Mucosa of descending colon (tissue), 3 donors: ENCODE results near the gene HHIP. TPM values are rescaled to one million over a fixed set of nuclear protein-coding genes. Genes with fewer than 3 reads are reported as not detected.

ENCODE experiments used
- ATAC-seq: fragments of 200-7000 bp; cut with Tn5 transposase; one replicate; pipeline ENCODE4 v1.9.1; 2020; ENCODE audit warnings: mild to moderate bottlenecking, moderate library complexity
- DNase-seq, 3 donors: peaks; one replicate each; pipeline ENCODE4 v3.0.0-alpha.2; 2020
- H3K36me3 ChIP-seq: fragments of 200-600 bp; one replicate; pipeline ENCODE4 v1.8.0; 2021; ENCODE audit warnings: low read depth, mild to moderate bottlenecking
- H3K4me1 ChIP-seq: fragments of 200-600 bp; one replicate; pipeline ENCODE4 v1.8.0; 2021; ENCODE audit warnings: low read depth, mild to moderate bottlenecking
- H3K4me3 ChIP-seq: fragments of 200-600 bp; one replicate; pipeline ENCODE4 v1.8.0; 2021; ENCODE audit warnings: mild to moderate bottlenecking
- H3K9me3 ChIP-seq: fragments of 200-600 bp; one replicate; pipeline ENCODE4 v1.8.0; 2021; ENCODE audit warnings: mild to moderate bottlenecking
- intact Hi-C, 2 donors: fragments of 100-400 bp; cut with DNase I in 1 of 2; cut with micrococcal nuclease in 1 of 2; formaldehyde crosslinking; loops; one replicate each; pipeline versions ENCODE4 v1.11.0 to v1.11.1; 2022; cut with DNase I, micrococcal nuclease
- total RNA-seq, 3 donors: library from RNA; stranded (reverse); fragmentation: NEBNext Ultra II Directional in 2 of 3; extraction: Animal tissue kit (Norgen Biotek cat#: 25700) in 2 of 3; gene quantifications; one replicate each; pipeline versions ENCODE4 v1.2.1 to v1.2.4, GENCODE V29; 2021 to 2023
- TF ChIP-seq, protein P1 (sequence below): fragments of 200-600 bp; IDR thresholded peaks from one replicate; pipeline ENCODE4 v1.8.0; 2022; ENCODE audit warnings: antibody characterized with exemption, mild to moderate bottlenecking
- donor health status: DM: no; HTN: no; CAD: no; lungs with moderate emphysema.
- donor health status: DM: no; HTN: no; CAD: no.
- donor health status: DM: no; HTN: yes; CAD: no.

HHIP gene
- total RNA-seq, 3 donors from 2014 or later: 2.4 to 5.5 (median 2.7) TPM

GRCh38 chr4:144644368-144645101, 1.4 kb upstream of the HHIP start:
- DNase-seq (no peak), ATAC-seq (no peak)
- Histone ChIP-seq H3K36me3 (no peaks in the 10 kb centered on the region), H3K4me3 (no peak overlapping the region), H3K9me3 (no peaks in the 10 kb centered on the region), H3K4me1 (peaks cover 8% of the 10 kb centered on the region)
- intact Hi-C loops: no loop called here
- TF ChIP-seq, protein P1, sequence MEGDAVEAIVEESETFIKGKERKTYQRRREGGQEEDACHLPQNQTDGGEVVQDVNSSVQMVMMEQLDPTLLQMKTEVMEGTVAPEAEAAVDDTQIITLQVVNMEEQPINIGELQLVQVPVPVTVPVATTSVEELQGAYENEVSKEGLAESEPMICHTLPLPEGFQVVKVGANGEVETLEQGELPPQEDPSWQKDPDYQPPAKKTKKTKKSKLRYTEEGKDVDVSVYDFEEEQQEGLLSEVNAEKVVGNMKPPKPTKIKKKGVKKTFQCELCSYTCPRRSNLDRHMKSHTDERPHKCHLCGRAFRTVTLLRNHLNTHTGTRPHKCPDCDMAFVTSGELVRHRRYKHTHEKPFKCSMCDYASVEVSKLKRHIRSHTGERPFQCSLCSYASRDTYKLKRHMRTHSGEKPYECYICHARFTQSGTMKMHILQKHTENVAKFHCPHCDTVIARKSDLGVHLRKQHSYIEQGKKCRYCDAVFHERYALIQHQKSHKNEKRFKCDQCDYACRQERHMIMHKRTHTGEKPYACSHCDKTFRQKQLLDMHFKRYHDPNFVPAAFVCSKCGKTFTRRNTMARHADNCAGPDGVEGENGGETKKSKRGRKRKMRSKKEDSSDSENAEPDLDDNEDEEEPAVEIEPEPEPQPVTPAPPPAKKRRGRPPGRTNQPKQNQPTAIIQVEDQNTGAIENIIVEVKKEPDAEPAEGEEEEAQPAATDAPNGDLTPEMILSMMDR: no peak

GRCh38 chr4:144645102-144645630, 790 bp upstream of the HHIP start:
- TF ChIP-seq, protein P1: no peak
- intact Hi-C loops: no loop called here
- no peak overlapping the region for H3K4me3 ChIP-seq
- ATAC-seq (peak; percentile 15), DNase-seq (peak in 2 of 3 donors; percentile 28 to 47)
- no peaks in the 10 kb centered on the region for H3K9me3 ChIP-seq
- H3K4me1 ChIP-seq: peaks cover 8% of the 10 kb centered on the region
- H3K36me3 ChIP-seq: no peaks in the 10 kb centered on the region

DNA sequence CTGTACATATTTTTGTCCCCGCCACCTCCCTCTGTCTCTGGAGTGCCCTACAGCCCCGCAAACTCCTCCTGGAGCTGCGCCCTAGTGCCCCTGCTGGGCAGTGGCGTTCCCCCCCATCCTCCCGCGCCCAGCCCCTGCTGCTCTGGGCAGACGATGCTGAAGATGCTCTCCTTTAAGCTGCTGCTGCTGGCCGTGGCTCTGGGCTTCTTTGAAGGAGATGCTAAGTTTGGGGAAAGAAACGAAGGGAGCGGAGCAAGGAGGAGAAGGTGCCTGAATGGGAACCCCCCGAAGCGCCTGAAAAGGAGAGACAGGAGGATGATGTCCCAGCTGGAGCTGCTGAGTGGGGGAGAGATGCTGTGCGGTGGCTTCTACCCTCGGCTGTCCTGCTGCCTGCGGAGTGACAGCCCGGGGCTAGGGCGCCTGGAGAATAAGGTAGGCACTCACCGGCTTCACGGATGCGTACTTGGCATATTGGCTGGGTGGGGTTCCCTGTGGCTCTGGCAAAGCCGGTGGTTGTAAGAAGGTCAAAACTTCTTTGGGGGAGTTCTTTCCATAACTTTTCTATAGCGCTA, 653 bp downstream of the HHIP start:
- ATAC-seq (peak; percentile 38), DNase-seq (peak in 1 of 3 donors; percentile 25)
- Histone ChIP-seq H3K4me3 (no peak overlapping the region), H3K9me3 (no peaks in the 10 kb centered on the region), H3K36me3 (no peaks in the 10 kb centered on the region), H3K4me1 (peaks cover 8% of the 10 kb centered on the region)
- TF ChIP-seq, protein P1: no peak
- intact Hi-C loops: no loop called here

DNA sequence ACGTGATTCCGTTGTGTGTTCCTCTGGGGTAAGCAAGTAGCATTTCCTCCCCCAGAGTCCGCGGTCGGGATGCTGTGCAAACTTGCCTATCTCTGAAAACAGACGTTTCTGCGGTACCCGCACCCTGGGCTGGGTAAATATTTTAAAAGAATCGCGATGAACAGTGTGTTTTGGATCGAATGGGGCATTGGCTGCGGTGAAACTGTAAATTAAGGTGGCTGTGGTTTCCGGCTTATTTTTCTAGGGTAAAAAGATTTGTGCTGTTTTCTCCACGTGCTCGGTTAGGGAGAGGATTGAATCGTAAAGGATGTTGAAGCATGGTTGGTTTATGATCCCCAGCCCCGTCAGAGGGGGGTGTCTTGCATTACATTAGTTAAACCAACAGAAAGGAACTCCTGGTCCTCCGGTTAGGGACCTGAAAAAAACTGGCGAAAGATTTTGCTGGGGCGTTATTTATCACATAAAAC, 1.2 kb downstream of the HHIP start:
- intact Hi-C loops: no loop called here
- DNase-seq (no peak), ATAC-seq (no peak)
- TF ChIP-seq, protein P1: no peak
- Histone ChIP-seq H3K4me3 (no peak overlapping the region), H3K4me1 (peaks cover 8% of the 10 kb centered on the region), H3K36me3 (no peaks in the 10 kb centered on the region), H3K9me3 (no peaks in the 10 kb centered on the region)

GRCh38 chr4:144647590-144647989, 1.6 kb downstream of the HHIP start:
- peaks cover 8% of the 10 kb centered on the region for H3K4me1 ChIP-seq
- no peak overlapping the region for H3K4me3 ChIP-seq
- ATAC-seq: no peak
- no peak for DNase-seq
- no peaks in the 10 kb centered on the region for H3K36me3 ChIP-seq
- H3K9me3 ChIP-seq: no peaks in the 10 kb centered on the region
- intact Hi-C loops: no loop called here
- TF ChIP-seq, protein P1: no peak
